ENCODE results near the gene PRDM7.

DNA sequence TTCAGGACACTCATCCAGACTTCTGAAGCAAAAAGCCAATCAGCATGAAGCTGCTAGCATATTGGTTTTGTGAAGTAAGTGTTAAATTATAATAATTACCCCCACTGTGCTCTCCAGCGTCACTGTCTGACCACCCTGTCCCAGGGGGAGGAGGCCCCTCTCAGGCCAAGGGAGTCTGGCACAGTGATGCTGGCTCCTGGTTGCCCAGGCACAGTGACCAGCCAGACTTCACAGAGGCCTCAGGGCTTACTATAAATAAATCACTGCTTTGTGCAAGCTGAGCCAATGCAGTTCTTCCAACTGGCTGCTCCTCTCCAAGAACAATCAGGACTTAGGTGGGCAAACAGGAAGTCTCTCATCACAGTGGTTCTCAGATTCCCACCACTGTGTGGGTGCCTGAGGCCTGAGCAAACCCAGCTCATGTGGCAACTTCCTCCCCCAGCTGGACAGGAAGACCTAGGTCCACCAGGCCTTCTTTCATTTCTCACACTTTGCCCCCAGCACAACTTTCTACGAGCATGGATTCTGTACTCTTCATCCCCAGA is 56.2 kb downstream of the PRDM7 start:
- TF ChIP-seq, protein P1, sequence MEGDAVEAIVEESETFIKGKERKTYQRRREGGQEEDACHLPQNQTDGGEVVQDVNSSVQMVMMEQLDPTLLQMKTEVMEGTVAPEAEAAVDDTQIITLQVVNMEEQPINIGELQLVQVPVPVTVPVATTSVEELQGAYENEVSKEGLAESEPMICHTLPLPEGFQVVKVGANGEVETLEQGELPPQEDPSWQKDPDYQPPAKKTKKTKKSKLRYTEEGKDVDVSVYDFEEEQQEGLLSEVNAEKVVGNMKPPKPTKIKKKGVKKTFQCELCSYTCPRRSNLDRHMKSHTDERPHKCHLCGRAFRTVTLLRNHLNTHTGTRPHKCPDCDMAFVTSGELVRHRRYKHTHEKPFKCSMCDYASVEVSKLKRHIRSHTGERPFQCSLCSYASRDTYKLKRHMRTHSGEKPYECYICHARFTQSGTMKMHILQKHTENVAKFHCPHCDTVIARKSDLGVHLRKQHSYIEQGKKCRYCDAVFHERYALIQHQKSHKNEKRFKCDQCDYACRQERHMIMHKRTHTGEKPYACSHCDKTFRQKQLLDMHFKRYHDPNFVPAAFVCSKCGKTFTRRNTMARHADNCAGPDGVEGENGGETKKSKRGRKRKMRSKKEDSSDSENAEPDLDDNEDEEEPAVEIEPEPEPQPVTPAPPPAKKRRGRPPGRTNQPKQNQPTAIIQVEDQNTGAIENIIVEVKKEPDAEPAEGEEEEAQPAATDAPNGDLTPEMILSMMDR (IDR thresholded peaks at IDR 0.05), result no peak
- no peak for TF ChIP-seq POLR2A (IDR thresholded peaks at IDR 0.05)

Data from esophagus squamous epithelium (tissue), 4 donors.